Spleen (tissue), 7 donors: ENCODE data around the gene AKR1A1.

Experiments used
- CTCF ChIP-seq, 11 experiments: fragments of 200-600 bp in 7 of 11; fragments of 450-650 bp in 4 of 11; sonication (generic) in 4 of 11; IDR thresholded peaks in 8 of 11; conservative IDR thresholded peaks in 3 of 11; 1 replicate in 7 of 11; 2 replicates in 4 of 11; pipeline versions ENCODE4 v1.4.0 to v1.8.0; 2016 to 2021; ENCODE audit warnings: antibody characterized with exemption in 11 of 11, inconsistent platforms in 4 of 11, mild to moderate bottlenecking in 1 of 11
- POLR2A ChIP-seq, 3 donors: fragments of 450-650 bp; IDR thresholded peaks; one replicate each; pipeline ENCODE4 v1.5.1; 2017; ENCODE audit warnings: antibody characterized with exemption in 3 of 3, mild to moderate bottlenecking in 1 of 3
- donor health status: DM: no; HTN: no; CAD: no; lungs with moderate emphysema.
- donor health status: DM: no; HTN: no; CAD: no.
- donor health status: DM: no; HTN: no; CAD: no.

GRCh38 chr1:45536886-45537285 is 13.7 kb upstream of the AKR1A1 start:
- TF ChIP-seq POLR2A (IDR thresholded peaks at IDR 0.05) = no peak
- no peak for TF ChIP-seq CTCF (IDR thresholded peaks at IDR 0.05 in 8 of 11, conservative IDR thresholded peaks at IDR 0.05 in 3 of 11)
